Frontal cortex (tissue), 4 donors: ENCODE measurements around the gene GLI3. TPM values are rescaled to one million over a fixed set of nuclear protein-coding genes. Genes with fewer than 3 reads are reported as not detected.
A peak's percentile ranks its signal among the peaks of the same experiment; 100 is the strongest.

Experiments used
- DNase-seq, 2 donors: peaks; one replicate each; pipeline ENCODE4 v3.0.0; 2012; ENCODE audit warnings: low spot score in 2 of 2
- FAIRE-seq: peaks from 2 replicates; lab custom pipeline; 2012; peaks lifted over from hg19 to GRCh38; lab: Jason Lieb, UNC
- total RNA-seq: library from RNA; depleted of rRNA; stranded (reverse); fragments of >200 nt; gene quantifications from one replicate; pipeline ENCODE4 v1.2.3, GENCODE V29; 2014
- donor health status: control.
- donor health status: control.
- donor health status: control.

GLI3 gene
- total RNA-seq, 1 donor from 2014 or later = 2.4 TPM

- FAIRE-seq = no peak
Observed at GRCh38 chr7:42237811-42238541, 967 bp upstream of the GLI3 start.

GRCh38 chr7:42236266-42236975 lies 588 bp downstream of the GLI3 start:
- FAIRE-seq (no peak), DNase-seq (peak in 1 of 2 donors; percentile 43)

More at GRCh38 chr7:42237811-42238541, 967 bp upstream of the GLI3 start:
- DNase-seq = peak; percentile 60 to 63

GRCh38 chr7:42235741-42236161 lies 1.3 kb downstream of the GLI3 start:
- FAIRE-seq = no peak
- no peak for DNase-seq

- DNase-seq (no peak), FAIRE-seq (no peak)
Observed at GRCh38 chr7:42234736-42235135, 2.3 kb downstream of the GLI3 start.

GRCh38 chr7:42233695-42234331 lies 3.2 kb downstream of the GLI3 start:
- no peak for FAIRE-seq

GRCh38 chr7:42233171-42233570 lies 3.8 kb downstream of the GLI3 start:
- FAIRE-seq (no peak), DNase-seq (no peak)

More at GRCh38 chr7:42233695-42234331, 3.2 kb downstream of the GLI3 start:
- no peak for DNase-seq

- no peak for FAIRE-seq
- no peak for DNase-seq
Observed at GRCh38 chr7:42232275-42232674, 4.7 kb downstream of the GLI3 start.

- FAIRE-seq (no peak), DNase-seq (no peak)
Observed at GRCh38 chr7:42231043-42231787, 5.8 kb downstream of the GLI3 start.

GRCh38 chr7:42227936-42228591 lies 8.9 kb downstream of the GLI3 start:
- FAIRE-seq (no peak), DNase-seq (no peak)

- FAIRE-seq = no peak
Observed at GRCh38 chr7:42227541-42227935, 9.5 kb downstream of the GLI3 start.

GRCh38 chr7:42227021-42227420 lies 10.0 kb downstream of the GLI3 start:
- FAIRE-seq (no peak), DNase-seq (no peak)

More at GRCh38 chr7:42227541-42227935, 9.5 kb downstream of the GLI3 start:
- no peak for DNase-seq

- no peak for FAIRE-seq
- no peak for DNase-seq
Observed at GRCh38 chr7:42226354-42226941, 10.6 kb downstream of the GLI3 start.

GRCh38 chr7:42224391-42225003 lies 12.5 kb downstream of the GLI3 start:
- FAIRE-seq (no peak), DNase-seq (no peak)

GRCh38 chr7:42222891-42223290 lies 14.1 kb downstream of the GLI3 start:
- DNase-seq = no peak
- FAIRE-seq = no peak

GRCh38 chr7:42222125-42222524 lies 14.9 kb downstream of the GLI3 start:
- FAIRE-seq (no peak), DNase-seq (no peak)

- FAIRE-seq = no peak
- DNase-seq = no peak
Observed at GRCh38 chr7:42221304-42221703, 15.7 kb downstream of the GLI3 start.

GRCh38 chr7:42219447-42219846 lies 17.6 kb downstream of the GLI3 start:
- DNase-seq (no peak), FAIRE-seq (no peak)

- FAIRE-seq (no peak), DNase-seq (no peak)
Observed at GRCh38 chr7:42218248-42218647, 18.8 kb downstream of the GLI3 start.

- FAIRE-seq = no peak
- DNase-seq = no peak
Observed at GRCh38 chr7:42217548-42217947, 19.5 kb downstream of the GLI3 start.
